Kidney (tissue), 14 donors: Measurements from ENCODE around the gene KCNS3. TPM values are rescaled to one million over a fixed set of nuclear protein-coding genes. Genes with fewer than 3 reads are reported as not detected.

Experiments used
- DNase-seq, 5 donors: peaks; one replicate each; pipeline ENCODE4 v3.0.0-alpha.2; 2013 to 2020
- FAIRE-seq: peaks from 2 replicates; lab custom pipeline; 2012; peaks lifted over from hg19 to GRCh38; lab: Jason Lieb, UNC
- H3K27ac ChIP-seq, 2 donors: one replicate each; pipeline ENCODE4 v1.7.0; 2013; ENCODE audit warnings: low read depth in 2 of 2, low read length in 2 of 2, inconsistent platforms in 1 of 2
- H3K27me3 ChIP-seq: one replicate; pipeline ENCODE4 v1.7.1; 2013; ENCODE audit warnings: low read length, inconsistent platforms; ENCODE audit not compliant: control insufficient read depth, insufficient read depth
- H3K36me3 ChIP-seq, 3 donors: one replicate each; pipeline versions ENCODE4 v1.7.0 to v1.7.1; 2013; ENCODE audit warnings: low read length in 3 of 3, control low read depth in 1 of 3, inconsistent platforms in 1 of 3; ENCODE audit not compliant: insufficient read depth in 3 of 3, control insufficient read depth in 2 of 3
- H3K4me1 ChIP-seq, 3 donors: one replicate each; pipeline versions ENCODE4 v1.7.0 to v1.7.1; 2013; ENCODE audit warnings: low read length in 3 of 3, inconsistent platforms in 1 of 3, low read depth in 1 of 3; ENCODE audit not compliant: control insufficient read depth in 2 of 3, insufficient read depth in 2 of 3
- H3K4me3 ChIP-seq, 3 donors: one replicate each; pipeline versions ENCODE4 v1.7.0 to v1.8.1; 2013; ENCODE audit warnings: low read length in 3 of 3, control low read depth in 1 of 3, inconsistent platforms in 1 of 3
- H3K9ac ChIP-seq, 3 donors: one replicate each; pipeline versions ENCODE4 v1.7.0 to v1.7.1; 2013; ENCODE audit warnings: low read length in 3 of 3, control low read depth in 1 of 3, inconsistent platforms in 1 of 3
- H3K9me3 ChIP-seq, 3 donors: one replicate each; pipeline versions ENCODE4 v1.7.0 to v1.7.1; 2013; ENCODE audit warnings: low read length in 3 of 3, control low read depth in 1 of 3, inconsistent platforms in 1 of 3; ENCODE audit not compliant: control insufficient read depth in 2 of 3, insufficient read depth in 1 of 3
- intact Hi-C: fragments of 100-400 bp; cut with DNase I; formaldehyde crosslinking; loops from one replicate; pipeline ENCODE4 v1.11.1; 2022
- polyA plus RNA-seq: library from polyadenylated mRNA; stranded (reverse); fragments of 350-450 nt; fragmentation: Illumina TruSeq; extraction: RNeasy Lipid Tissue Mini Kit (QIAGEN cat#74804); gene quantifications from one replicate; pipeline ENCODE4 v1.2.3, GENCODE V29; 2014; ENCODE audit warnings: low read depth, low replicate concordance; ENCODE audit not compliant: insufficient read depth
- total RNA-seq: library from RNA; stranded (reverse); fragmentation: NEBNext Ultra II Directional; extraction: Animal tissue kit (Norgen Biotek cat#: 25700); gene quantifications from one replicate; pipeline ENCODE4 v1.2.1, GENCODE V29; 2021
- TF ChIP-seq, protein P1 (sequence below): IDR thresholded peaks from 3 replicates; pipeline ENCODE4 v1.5.1; 2012; ENCODE audit warnings: mild to moderate bottlenecking, moderate library complexity, borderline replicate concordance; ENCODE audit not compliant: insufficient read depth; ENCODE audit errors: extremely low read depth
- donor health status: control.
- donor health status: control.
- donor health status: control.
- donor health status: control.
- donor health status: control.
- donor health status: DM: yes; HTN: yes; CAD: no.
- donor health status: Normal renal cell carcinoma (clear cell type).

KCNS3 gene
- total and polyA plus RNA-seq, 2 donors from 2014 or later: 4.4 to 7.3 TPM

DNA sequence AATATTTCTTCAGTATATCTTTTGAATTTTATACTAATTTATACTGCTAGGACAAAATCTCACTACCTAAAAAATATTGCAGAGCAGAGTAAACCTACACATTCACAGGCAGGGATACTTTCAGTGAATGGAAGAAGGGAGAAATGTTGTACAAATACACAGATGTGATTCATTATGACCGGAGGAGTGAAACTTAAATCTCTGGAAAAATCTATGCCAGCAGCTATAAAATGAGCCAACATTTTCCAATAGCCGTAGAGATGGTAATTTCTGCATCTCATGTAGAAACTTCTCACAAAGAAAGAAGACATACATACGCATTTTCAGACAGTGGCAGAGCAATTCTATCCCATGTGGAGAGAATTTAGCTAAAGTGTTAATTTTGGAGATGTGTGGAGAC, 54.8 kb downstream of the KCNS3 start:
- no peak overlapping the region for H3K27ac ChIP-seq
- DNase-seq: no peak
- no peaks in the 10 kb centered on the region for H3K4me1 ChIP-seq
- intact Hi-C loops: no loop called here
- FAIRE-seq: no peak
- H3K9me3 ChIP-seq: no peaks in the 10 kb centered on the region
- no peaks in the 10 kb centered on the region for H3K36me3 ChIP-seq
- no peaks in the 10 kb centered on the region for H3K27me3 ChIP-seq
- no peak overlapping the region for H3K9ac ChIP-seq
- H3K4me3 ChIP-seq: no peak overlapping the region
- TF ChIP-seq, protein P1, sequence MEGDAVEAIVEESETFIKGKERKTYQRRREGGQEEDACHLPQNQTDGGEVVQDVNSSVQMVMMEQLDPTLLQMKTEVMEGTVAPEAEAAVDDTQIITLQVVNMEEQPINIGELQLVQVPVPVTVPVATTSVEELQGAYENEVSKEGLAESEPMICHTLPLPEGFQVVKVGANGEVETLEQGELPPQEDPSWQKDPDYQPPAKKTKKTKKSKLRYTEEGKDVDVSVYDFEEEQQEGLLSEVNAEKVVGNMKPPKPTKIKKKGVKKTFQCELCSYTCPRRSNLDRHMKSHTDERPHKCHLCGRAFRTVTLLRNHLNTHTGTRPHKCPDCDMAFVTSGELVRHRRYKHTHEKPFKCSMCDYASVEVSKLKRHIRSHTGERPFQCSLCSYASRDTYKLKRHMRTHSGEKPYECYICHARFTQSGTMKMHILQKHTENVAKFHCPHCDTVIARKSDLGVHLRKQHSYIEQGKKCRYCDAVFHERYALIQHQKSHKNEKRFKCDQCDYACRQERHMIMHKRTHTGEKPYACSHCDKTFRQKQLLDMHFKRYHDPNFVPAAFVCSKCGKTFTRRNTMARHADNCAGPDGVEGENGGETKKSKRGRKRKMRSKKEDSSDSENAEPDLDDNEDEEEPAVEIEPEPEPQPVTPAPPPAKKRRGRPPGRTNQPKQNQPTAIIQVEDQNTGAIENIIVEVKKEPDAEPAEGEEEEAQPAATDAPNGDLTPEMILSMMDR: no peak

DNA sequence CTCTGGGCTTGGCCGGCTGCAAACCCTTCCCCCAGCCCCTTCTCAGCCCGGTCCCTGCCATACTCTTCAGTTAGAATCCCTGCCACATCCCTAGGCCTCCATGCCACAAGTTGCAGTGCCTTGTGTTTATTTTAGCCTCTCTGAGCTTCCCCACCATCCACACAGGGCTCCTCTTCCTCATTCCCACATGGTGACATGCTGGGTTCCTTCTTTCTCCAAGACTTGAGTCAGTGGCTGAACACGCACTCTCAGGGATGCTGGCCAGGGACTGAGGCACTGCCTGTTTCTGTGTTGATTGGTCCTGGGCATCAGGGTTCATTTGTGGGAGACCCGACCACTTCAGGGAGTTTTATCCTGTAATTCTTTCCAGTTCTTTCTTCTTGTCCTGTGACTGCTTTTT, 56.3 kb downstream of the KCNS3 start:
- FAIRE-seq (no peak), DNase-seq (no peak)
- TF ChIP-seq, protein P1: no peak
- H3K27ac ChIP-seq: no peak overlapping the region
- intact Hi-C loops: no loop called here
- no peaks in the 10 kb centered on the region for H3K36me3 ChIP-seq
- H3K4me1 ChIP-seq: no peaks in the 10 kb centered on the region
- H3K9ac ChIP-seq: no peak overlapping the region
- no peaks in the 10 kb centered on the region for H3K9me3 ChIP-seq
- H3K4me3 ChIP-seq: no peak overlapping the region
- H3K27me3 ChIP-seq: no peaks in the 10 kb centered on the region

DNA sequence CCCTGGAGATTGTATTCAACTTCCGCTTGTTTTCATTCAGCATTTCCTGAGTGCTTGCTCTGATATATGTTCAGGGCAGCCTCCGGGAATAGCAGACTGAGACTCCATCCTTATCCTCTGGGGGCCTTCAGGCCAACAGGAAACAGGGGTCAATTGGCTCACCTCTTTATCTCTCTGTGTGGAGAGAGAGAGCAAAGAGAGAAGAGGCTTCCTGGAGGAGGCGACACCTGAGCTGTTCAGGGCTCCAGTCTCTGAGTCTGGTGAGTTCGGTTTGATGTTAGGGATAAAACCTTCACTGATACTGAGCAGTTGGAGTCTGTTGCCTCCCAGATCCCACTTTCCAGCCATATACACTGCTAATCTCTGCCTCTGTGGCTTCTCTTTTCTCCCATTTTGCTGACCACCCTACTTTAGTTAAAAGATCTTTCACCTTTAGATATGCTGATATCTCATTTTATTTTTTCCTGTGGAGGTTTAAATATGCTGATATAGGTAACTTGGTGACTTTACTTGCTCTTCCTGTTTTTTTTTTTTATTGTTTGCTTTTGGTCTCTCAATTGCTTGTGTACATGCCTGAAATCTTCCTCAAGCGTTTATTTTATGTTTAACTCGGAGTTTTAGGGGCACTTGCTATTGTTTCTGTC, 56.9 kb downstream of the KCNS3 start:
- no peaks in the 10 kb centered on the region for H3K4me1 ChIP-seq
- no peak overlapping the region for H3K9ac ChIP-seq

More for the DNA sequence above, 56.9 kb downstream of the KCNS3 start:
- FAIRE-seq: no peak
- TF ChIP-seq, protein P1: no peak
- Histone ChIP-seq H3K9me3 (no peaks in the 10 kb centered on the region), H3K27me3 (no peaks in the 10 kb centered on the region), H3K36me3 (no peaks in the 10 kb centered on the region), H3K27ac (no peak overlapping the region), H3K4me3 (no peak overlapping the region)
- DNase-seq: no peak
- intact Hi-C loops: no loop called here
